ENCODE measurements around the gene RPEL1.
"Not testable (repeated sequence)": the region's sequence is repeated elsewhere in the genome, so short reads cannot be mapped to it uniquely, and the experiment has no call there.

RPEL1 gene

DNA sequence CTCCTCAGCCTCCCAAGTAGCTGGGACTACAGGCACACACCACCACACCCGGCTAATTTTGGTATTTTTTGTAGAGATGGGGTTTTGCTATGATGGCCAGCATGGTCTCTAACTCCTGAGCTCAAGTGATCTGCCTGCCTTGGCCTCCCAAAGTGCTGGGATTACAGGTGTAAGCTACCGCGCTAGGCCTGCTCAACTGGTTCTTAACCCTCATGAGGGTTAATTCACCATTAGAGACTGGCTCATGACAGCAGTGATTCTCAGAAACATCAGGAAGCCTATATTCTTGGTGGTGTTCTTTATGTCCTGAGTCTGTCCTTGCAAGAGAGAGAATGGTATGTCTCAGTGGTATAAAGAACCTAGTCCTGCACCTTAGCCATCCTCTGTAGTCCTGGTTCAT is 42.2 kb upstream of the RPEL1 start:
- Histone ChIP-seq H3K4me2 (ENCODE audit: low read depth, low read length) (no peak overlapping the region), H3K9ac (ENCODE audit: low read length) (no peak overlapping the region), H3K9me3 (replicated peaks; ENCODE audit: insufficient read depth, low read length) (no peaks in the 10 kb centered on the region), H3K27me3 (replicated peaks; ENCODE audit: insufficient read depth, low read length) (no peaks in the 10 kb centered on the region), H3K9me2 (replicated peaks; ENCODE audit: insufficient read depth, low read length) (no peaks in the 10 kb centered on the region), H3K4me1 (ENCODE audit: low read length) (no peaks in the 10 kb centered on the region), H3K27ac (ENCODE audit: low read length) (no peak overlapping the region), H3K79me2 (ENCODE audit: low read length) (no peaks in the 10 kb centered on the region), H3K4me3 (ENCODE audit: low read length) (no peak overlapping the region), H2AFZ (ENCODE audit: low read length) (no peak overlapping the region), H4K20me1 (ENCODE audit: insufficient read depth, low read length) (no peaks in the 10 kb centered on the region), H3F3A (ENCODE audit: insufficient read depth, low read length) (no peaks in the 10 kb centered on the region), H3K36me3 (replicated peaks; ENCODE audit: insufficient read depth, low read length) (no peaks in the 10 kb centered on the region)
- no peak for DNase-seq
- TF ChIP-seq, protein P1, sequence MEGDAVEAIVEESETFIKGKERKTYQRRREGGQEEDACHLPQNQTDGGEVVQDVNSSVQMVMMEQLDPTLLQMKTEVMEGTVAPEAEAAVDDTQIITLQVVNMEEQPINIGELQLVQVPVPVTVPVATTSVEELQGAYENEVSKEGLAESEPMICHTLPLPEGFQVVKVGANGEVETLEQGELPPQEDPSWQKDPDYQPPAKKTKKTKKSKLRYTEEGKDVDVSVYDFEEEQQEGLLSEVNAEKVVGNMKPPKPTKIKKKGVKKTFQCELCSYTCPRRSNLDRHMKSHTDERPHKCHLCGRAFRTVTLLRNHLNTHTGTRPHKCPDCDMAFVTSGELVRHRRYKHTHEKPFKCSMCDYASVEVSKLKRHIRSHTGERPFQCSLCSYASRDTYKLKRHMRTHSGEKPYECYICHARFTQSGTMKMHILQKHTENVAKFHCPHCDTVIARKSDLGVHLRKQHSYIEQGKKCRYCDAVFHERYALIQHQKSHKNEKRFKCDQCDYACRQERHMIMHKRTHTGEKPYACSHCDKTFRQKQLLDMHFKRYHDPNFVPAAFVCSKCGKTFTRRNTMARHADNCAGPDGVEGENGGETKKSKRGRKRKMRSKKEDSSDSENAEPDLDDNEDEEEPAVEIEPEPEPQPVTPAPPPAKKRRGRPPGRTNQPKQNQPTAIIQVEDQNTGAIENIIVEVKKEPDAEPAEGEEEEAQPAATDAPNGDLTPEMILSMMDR (IDR thresholded peaks at IDR 0.05; ENCODE audit: low read length): no peak
- TF ChIP-seq EZH2 (optimal IDR thresholded peaks at IDR 0.05; ENCODE audit: low read depth, low read length) (no peak), EZH2phosphoT487 (IDR thresholded peaks at IDR 0.05; ENCODE audit: low read length) (no peak)

GRCh38 chr10:103204353-103205255 is 41.1 kb upstream of the RPEL1 start:
- no peak for DNase-seq
- Histone ChIP-seq H3K4me1 (ENCODE audit: low read length) (no peaks in the 10 kb centered on the region), H3K27ac (ENCODE audit: low read length) (no peak overlapping the region), H3K27me3 (replicated peaks; ENCODE audit: insufficient read depth, low read length) (no peaks in the 10 kb centered on the region), H2AFZ (ENCODE audit: low read length) (no peak overlapping the region), H3K9me2 (replicated peaks; ENCODE audit: insufficient read depth, low read length) (no peaks in the 10 kb centered on the region), H4K20me1 (ENCODE audit: insufficient read depth, low read length) (no peaks in the 10 kb centered on the region), H3K4me3 (ENCODE audit: low read length) (no peak overlapping the region), H3K36me3 (replicated peaks; ENCODE audit: insufficient read depth, low read length) (no peaks in the 10 kb centered on the region), H3F3A (ENCODE audit: insufficient read depth, low read length) (no peaks in the 10 kb centered on the region), H3K79me2 (ENCODE audit: low read length) (no peaks in the 10 kb centered on the region), H3K9ac (ENCODE audit: low read length) (no peak overlapping the region), H3K9me3 (replicated peaks; ENCODE audit: insufficient read depth, low read length) (no peaks in the 10 kb centered on the region), H3K4me2 (ENCODE audit: low read depth, low read length) (no peak overlapping the region)
- no peak for TF ChIP-seq EZH2 (optimal IDR thresholded peaks at IDR 0.05; ENCODE audit: low read depth, low read length)
- TF ChIP-seq EZH2phosphoT487 (IDR thresholded peaks at IDR 0.05; ENCODE audit: low read length): no peak
- TF ChIP-seq, protein P1 (IDR thresholded peaks at IDR 0.05; ENCODE audit: low read length): no peak

GRCh38 chr10:103205401-103205800 is 40.3 kb upstream of the RPEL1 start:
- H3K4me3 ChIP-seq (ENCODE audit: low read length): not testable (repeated sequence)

DNA sequence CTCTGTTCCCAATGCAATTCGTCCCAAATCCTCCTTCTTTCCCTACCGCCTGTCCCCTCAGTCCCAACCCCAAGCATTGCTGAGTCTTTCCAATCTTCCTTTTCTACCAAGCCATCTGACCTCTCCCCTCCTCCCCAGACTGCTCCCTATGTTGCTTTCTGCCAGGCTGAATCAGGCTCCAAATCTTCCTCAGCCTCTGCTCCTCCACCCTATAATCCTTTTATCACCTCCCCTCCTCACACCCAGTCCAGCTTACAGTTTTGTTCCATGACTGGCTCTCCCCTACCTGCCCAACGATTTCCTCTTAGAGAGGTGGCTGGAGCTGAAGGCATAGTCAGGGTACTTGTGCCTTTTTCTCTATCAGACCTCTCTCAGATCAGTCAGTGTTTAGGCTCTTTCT is 39.0 kb upstream of the RPEL1 start:
- not testable (repeated sequence) for H4K20me1 ChIP-seq (ENCODE audit: insufficient read depth, low read length); H3K79me2 ChIP-seq (ENCODE audit: low read length); H3K4me2 ChIP-seq (ENCODE audit: low read depth, low read length); H2AFZ ChIP-seq (ENCODE audit: low read length); DNase-seq; H3K9me2 ChIP-seq (replicated peaks; ENCODE audit: insufficient read depth, low read length); H3K27ac ChIP-seq (ENCODE audit: low read length); H3K4me1 ChIP-seq (ENCODE audit: low read length); H3K9me3 ChIP-seq (replicated peaks; ENCODE audit: insufficient read depth, low read length); H3F3A ChIP-seq (ENCODE audit: insufficient read depth, low read length); H3K4me3 ChIP-seq (ENCODE audit: low read length); H3K36me3 ChIP-seq (replicated peaks; ENCODE audit: insufficient read depth, low read length); H3K27me3 ChIP-seq (replicated peaks; ENCODE audit: insufficient read depth, low read length); H3K9ac ChIP-seq (ENCODE audit: low read length)

More at GRCh38 chr10:103205401-103205800, 40.3 kb upstream of the RPEL1 start:
- H3K79me2 ChIP-seq (ENCODE audit: low read length); H3K9me3 ChIP-seq (replicated peaks; ENCODE audit: insufficient read depth, low read length); DNase-seq; H3K27me3 ChIP-seq (replicated peaks; ENCODE audit: insufficient read depth, low read length); H3F3A ChIP-seq (ENCODE audit: insufficient read depth, low read length); H3K36me3 ChIP-seq (replicated peaks; ENCODE audit: insufficient read depth, low read length); H2AFZ ChIP-seq (ENCODE audit: low read length); H3K9me2 ChIP-seq (replicated peaks; ENCODE audit: insufficient read depth, low read length); H3K4me2 ChIP-seq (ENCODE audit: low read depth, low read length); H3K9ac ChIP-seq (ENCODE audit: low read length); H3K27ac ChIP-seq (ENCODE audit: low read length); H3K4me1 ChIP-seq (ENCODE audit: low read length); H4K20me1 ChIP-seq (ENCODE audit: insufficient read depth, low read length): not testable (repeated sequence)

Measured in MM.1S (cell line).